Naive B cell (primary cell): ENCODE measurements around the gene ITGA2B. TPM values are rescaled to one million over a fixed set of nuclear protein-coding genes. Genes with fewer than 3 reads are reported as not detected.

Source experiments
- ATAC-seq, 2 donors: fragments of 150-1000 bp; cut with Tn5 transposase; 2 replicates each; pipeline ENCODE4 v1.10.0; 2021; ENCODE audit warnings: low read depth in 2 of 2, mild to moderate bottlenecking in 2 of 2, moderate library complexity in 2 of 2
- DNase-seq: peaks from one replicate; pipeline ENCODE4 v3.0.0; 2022
- H3K27ac Mint-ChIP-seq, 6 donors: one replicate each; pipeline ENCODE4 v1.8.0; 2020 to 2022; ENCODE audit warnings: mild to moderate bottlenecking in 6 of 6, mixed read lengths in 6 of 6, moderate library complexity in 5 of 6, inconsistent platforms in 2 of 6
- H3K27me3 Mint-ChIP-seq, 3 donors: one replicate each; pipeline ENCODE4 v1.8.0; 2021 to 2022; ENCODE audit warnings: mixed read lengths in 3 of 3, mild to moderate bottlenecking in 1 of 3
- H3K36me3 Mint-ChIP-seq, 2 donors: one replicate each; pipeline ENCODE4 v1.8.0; 2020 to 2022; ENCODE audit warnings: mixed read lengths in 2 of 2, inconsistent platforms in 1 of 2, mild to moderate bottlenecking in 1 of 2
- H3K4me1 Mint-ChIP-seq, 3 donors: one replicate each; pipeline ENCODE4 v1.8.0; 2020 to 2022; ENCODE audit warnings: mixed read lengths in 3 of 3, inconsistent platforms in 1 of 3, mild to moderate bottlenecking in 1 of 3, moderate library complexity in 1 of 3
- H3K4me3 Mint-ChIP-seq, 8 donors: one replicate each; pipeline ENCODE4 v1.8.0; 2020 to 2022; ENCODE audit warnings: mild to moderate bottlenecking in 8 of 8, mixed read lengths in 8 of 8, moderate library complexity in 8 of 8, inconsistent platforms in 2 of 8
- H3K9me3 Mint-ChIP-seq, 7 donors: one replicate each; pipeline ENCODE4 v1.8.0; 2020 to 2022; ENCODE audit warnings: mixed read lengths in 7 of 7, mild to moderate bottlenecking in 5 of 7, inconsistent platforms in 2 of 7, moderate library complexity in 1 of 7
- polyA plus RNA-seq, 6 donors: library from polyadenylated mRNA; unstranded; fragments of 300-500 nt; fragmentation: Illumina TruSeq; gene quantifications; one replicate each; pipeline ENCODE4 v1.2.3, GENCODE V29; 2021; ENCODE audit warnings: low read depth in 6 of 6

ITGA2B gene
- polyA plus RNA-seq, 6 donors from 2014 or later: 0.70 to 7.1 (median 5.1) TPM

DNA sequence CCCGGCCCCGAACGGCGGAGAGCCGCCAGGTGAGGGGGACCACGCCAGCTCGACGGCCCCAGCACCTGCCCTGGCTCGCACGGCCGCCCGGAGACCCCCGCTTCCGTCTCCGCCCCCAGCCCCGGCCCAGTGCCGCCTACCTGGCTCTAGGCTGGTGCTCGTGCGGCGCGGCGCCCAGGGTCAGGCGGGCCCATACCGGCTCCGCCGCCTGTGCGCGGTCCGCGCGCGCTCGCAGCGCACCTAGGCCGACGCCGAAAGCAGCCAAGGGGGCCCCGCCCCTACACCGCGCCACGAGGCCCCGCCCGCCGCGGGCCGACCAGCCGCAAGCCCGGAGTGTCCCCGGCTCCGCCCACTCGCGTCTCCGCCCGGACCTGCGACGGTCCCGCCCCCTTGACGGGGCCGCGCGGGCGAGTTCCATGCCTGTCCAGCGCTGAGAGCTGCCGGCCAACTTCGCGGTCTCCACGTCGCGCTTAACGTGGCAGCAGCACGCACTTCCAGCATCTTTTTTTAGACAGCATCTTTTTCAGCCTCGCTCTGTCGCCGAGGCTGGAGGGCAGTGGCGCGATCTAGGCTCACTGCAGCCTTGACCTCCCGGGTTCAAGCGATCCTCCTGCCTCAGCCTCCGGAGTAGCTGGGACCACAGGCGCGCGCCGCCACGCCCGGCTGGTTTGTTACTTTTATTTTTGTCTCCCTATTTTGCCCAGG, 64.7 kb downstream of the ITGA2B start, which contains the start of gene SLC25A39:
TSS of gene SLC25A39 (minus strand) at position 253 of the 705 bp plus-strand sequence. CDS start 1,261 bp downstream, outside the sequence.
- H3K27ac Mint-ChIP-seq: peak within 1 kb of the TSS; percentile 98 to 100 (median 99)
- peak within 1 kb of the TSS; percentile 92 to 97 (median 94) for H3K4me3 Mint-ChIP-seq
- no peaks in the 10 kb centered on the region for H3K36me3 Mint-ChIP-seq
- DNase-seq: peak; percentile 96
- H3K9me3 Mint-ChIP-seq: no peaks in the 10 kb centered on the region
- H3K27me3 Mint-ChIP-seq: no peaks in the 10 kb centered on the region
- peaks cover 7 to 41% (median 38%) of the 10 kb centered on the region in 3 donors for H3K4me1 Mint-ChIP-seq
- peak; percentile 64 to 65 for ATAC-seq

DNA sequence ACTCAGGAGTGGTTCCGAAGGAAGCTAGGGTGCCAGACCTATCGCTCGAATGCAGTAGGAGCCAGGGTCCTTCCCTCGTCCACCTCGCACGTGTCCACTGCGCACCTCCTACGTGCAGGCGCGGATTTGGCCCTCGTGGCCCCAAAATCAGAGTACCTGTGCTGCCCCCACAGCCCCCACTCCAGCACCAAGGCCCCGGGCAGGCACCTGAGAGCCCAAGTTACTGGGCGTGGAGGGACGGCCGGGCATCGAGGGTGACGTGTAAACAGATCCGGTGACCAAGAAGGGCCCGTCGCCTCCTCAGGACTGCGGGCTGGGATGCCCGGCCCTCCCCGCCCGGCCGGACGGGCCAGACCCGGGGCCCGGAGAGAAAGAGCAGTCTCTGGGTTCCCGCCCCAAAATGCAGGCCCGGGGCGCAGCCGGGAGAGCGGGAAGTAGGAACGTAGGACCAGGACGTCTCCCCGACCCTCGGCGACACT, 65.3 kb downstream of the ITGA2B start:
- no peak for ATAC-seq
- Mint-ChIP-seq H3K36me3 (peaks cover 5% of the 10 kb centered on the region in 2 donors), H3K4me3 (peak overlapping the region; percentile 70 to 97 (median 86)), H3K27ac (peak overlapping the region in 3 of 6 donors; percentile 57 to 98 (median 74)), H3K4me1 (peaks cover 7 to 44% (median 38%) of the 10 kb centered on the region in 3 donors), H3K9me3 (no peaks in the 10 kb centered on the region), H3K27me3 (no peaks in the 10 kb centered on the region)
- DNase-seq: no peak

DNA sequence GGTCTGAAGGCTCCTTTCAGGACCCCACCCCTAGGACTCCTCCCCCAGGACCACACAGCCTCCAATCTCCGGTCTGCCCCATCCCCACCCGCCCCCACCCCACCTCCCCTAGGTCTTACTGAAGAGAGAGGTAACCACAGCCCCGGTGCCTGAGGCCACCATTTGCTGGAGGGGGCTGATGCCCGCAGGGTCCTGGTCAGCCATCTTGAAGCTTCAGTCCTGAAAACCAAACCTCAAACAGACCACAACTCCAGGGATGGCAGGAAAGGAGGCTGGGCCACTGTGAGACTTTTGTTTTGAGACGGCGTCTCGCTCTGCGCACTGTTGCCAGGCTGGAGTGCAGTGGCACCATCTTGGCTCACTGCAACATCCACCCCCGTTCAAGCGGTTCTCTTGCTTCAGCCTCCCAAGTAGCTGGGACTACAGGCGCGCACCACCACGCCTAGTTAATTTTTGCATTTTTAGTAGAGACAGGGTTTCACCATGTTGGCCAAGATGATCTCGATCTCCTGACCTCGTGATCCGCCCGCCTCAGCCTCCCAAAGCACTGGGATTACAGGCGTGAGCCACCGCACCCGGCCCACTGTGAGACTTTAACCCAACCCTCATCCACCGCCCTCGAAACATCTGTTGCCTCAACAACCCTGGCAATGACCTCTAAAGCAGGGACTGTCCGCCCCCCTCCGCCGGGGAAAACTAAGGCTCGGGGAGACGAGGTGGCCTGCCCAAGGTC, 65.9 kb downstream of the ITGA2B start:
- Mint-ChIP-seq H3K4me3 (peak overlapping the region; percentile 70 to 97 (median 86)), H3K27ac (peak overlapping the region in 4 of 6 donors; percentile 15 to 98 (median 64)), H3K27me3 (peaks cover 0 to 2% (median 1%) of the 10 kb centered on the region in 3 donors), H3K9me3 (no peaks in the 10 kb centered on the region), H3K36me3 (peaks cover 5% of the 10 kb centered on the region in 2 donors), H3K4me1 (peaks cover 7 to 44% (median 38%) of the 10 kb centered on the region in 3 donors)
- ATAC-seq (no peak), DNase-seq (no peak)

DNA sequence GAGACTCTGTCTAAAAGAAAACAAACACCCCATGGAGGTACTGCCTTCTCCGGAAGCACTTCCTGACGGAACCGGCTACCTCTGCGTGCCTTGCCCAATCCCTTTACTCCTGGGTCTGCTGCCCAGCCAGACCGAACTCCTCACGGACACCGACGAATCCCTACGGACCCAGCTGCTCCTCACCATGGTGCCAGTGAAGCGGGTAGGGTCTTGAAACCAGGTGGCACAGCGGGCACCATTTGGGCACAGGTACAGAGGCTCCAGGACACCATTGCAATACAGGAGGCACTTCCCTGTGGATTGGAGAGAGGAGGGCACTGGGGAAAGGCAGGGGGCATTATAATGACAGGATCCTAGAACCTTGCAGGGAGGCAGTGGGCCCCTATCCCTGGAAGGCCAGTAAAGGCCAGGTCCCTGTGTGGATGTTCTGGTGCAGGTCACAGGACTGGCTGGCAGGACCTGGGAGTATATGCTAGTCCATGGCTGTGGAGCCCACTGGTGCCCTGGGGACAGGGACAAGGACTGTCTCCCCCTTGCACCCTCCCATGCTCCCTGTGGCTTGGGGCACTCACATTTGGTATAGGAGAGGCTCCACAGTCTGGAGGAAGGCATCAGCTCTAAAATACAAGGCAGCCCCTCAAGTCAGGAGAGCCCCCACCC, 67.1 kb downstream of the ITGA2B start:
- peaks cover 0 to 1% (median 0%) of the 10 kb centered on the region in 7 donors for H3K9me3 Mint-ChIP-seq
- peaks cover 11 to 39% (median 36%) of the 10 kb centered on the region in 3 donors for H3K4me1 Mint-ChIP-seq
- ATAC-seq: no peak

More for the DNA sequence above, 67.1 kb downstream of the ITGA2B start:
- Mint-ChIP-seq H3K27me3 (peaks cover 3 to 13% (median 13%) of the 10 kb centered on the region in 3 donors), H3K4me3 (peak overlapping the region in 7 of 8 donors; percentile 16 to 91 (median 53)), H3K36me3 (peaks cover 5 to 8% of the 10 kb centered on the region in 2 donors), H3K27ac (peak overlapping the region in 1 of 6 donors; percentile 68)
- no peak for DNase-seq

Other genes starting within 250 kb of the ITGA2B start
- 1 to 10 TPM in 3 of 6 donors, under 1 TPM in 2, not detected in 1; 0.63 to 1.4 (median 1.2) TPM for gene HROB, start 247.7 kb downstream of the ITGA2B start, polyA plus RNA-seq
- gene ASB16, start 218.9 kb downstream of the ITGA2B start, polyA plus RNA-seq: under 1 TPM in 4 of 6 donors, not detected in 2; 0.19 to 0.43 (median 0.31) TPM
- gene TMUB2, start 202.7 kb downstream of the ITGA2B start, polyA plus RNA-seq: 10 to 100 TPM; 39.7 to 69.9 (median 44.8) TPM
- gene ATXN7L3, start 189.8 kb downstream of the ITGA2B start, polyA plus RNA-seq: 10 to 100 TPM in 3 of 6 donors, 1 to 10 TPM in 3; 6.6 to 14.4 (median 9.4) TPM
- gene UBTF, start 170.0 kb downstream of the ITGA2B start, polyA plus RNA-seq: 10 to 100 TPM; 20.2 to 77.3 (median 43.0) TPM
- under 1 TPM in 3 of 6 donors, not detected in 3; 0.07 to 0.20 (median 0.12) TPM for gene SLC4A1, start 121.5 kb downstream of the ITGA2B start, polyA plus RNA-seq
- gene RUNDC3A, start 81.0 kb downstream of the ITGA2B start, polyA plus RNA-seq: under 1 TPM in 2 of 6 donors, not detected in 4; 0.13 to 0.16 TPM
- 100 to 1,000 TPM in 3 of 6 donors, 10 to 100 TPM in 3; 87.3 to 143 (median 103) TPM for gene SLC25A39, start 64.8 kb downstream of the ITGA2B start, polyA plus RNA-seq
- 100 to 1,000 TPM; 102 to 198 (median 110) TPM for gene GRN, start 44.3 kb downstream of the ITGA2B start, polyA plus RNA-seq
- under 1 TPM in 2 of 6 donors, not detected in 4; 0.21 to 0.29 TPM for gene FAM171A2, start 25.8 kb downstream of the ITGA2B start, polyA plus RNA-seq
- gene GPATCH8, start 113.8 kb upstream of the ITGA2B start, polyA plus RNA-seq: 10 to 100 TPM in 5 of 6 donors, 1 to 10 TPM in 1; 9.9 to 79.3 (median 38.6) TPM
- under 1 TPM; 0.21 to 0.52 (median 0.41) TPM for gene FZD2, start 167.8 kb upstream of the ITGA2B start, polyA plus RNA-seq